PC-3 (cell line): ENCODE results near the gene TLR5. TPM values are rescaled to one million over a fixed set of nuclear protein-coding genes. Genes with fewer than 3 reads are reported as not detected.

Source experiments
- ATAC-seq: fragments of 200-7000 bp; cut with Tn5 transposase; 2 replicates; pipeline ENCODE4 v1.9.1; 2020; ENCODE audit warnings: mild to moderate bottlenecking, moderate library complexity
- BruUV-seq: library from RNA; stranded (reverse); fragments of 400-500 nt; replicated peaks from 2 replicates; lab custom pipeline; 2021; lab: Mats Ljungman, UMichigan
- CTCF ChIA-PET: fragments of 300-600 bp; sonication (Branson Sonifier 250); formaldehyde crosslinking; loops from one replicate; lab custom pipeline; 2022; ENCODE audit warnings: antibody characterized with exemption; lab: Charles Lee
- POLR2A ChIA-PET: fragments of 300-600 bp; sonication (Branson Sonifier 250); formaldehyde crosslinking; loops from one replicate; lab custom pipeline; 2022; ENCODE audit warnings: antibody characterized with exemption; ENCODE audit not compliant: unreplicated experiment; lab: Charles Lee
- DNase-seq: peaks from one replicate; pipeline ENCODE4 v3.0.0-alpha.2; 2015
- H2AFZ ChIP-seq: fragments of 300-600 bp; sonication (generic); 2 replicates; pipeline ENCODE4 v1.6.0; 2016; ENCODE audit warnings: antibody characterized with exemption, low read length
- H3F3A ChIP-seq: fragments of 300-600 bp; sonication (generic); one replicate; pipeline ENCODE4 v1.6.0; 2017; ENCODE audit warnings: antibody characterized with exemption, low read length, control low read depth, mild to moderate bottlenecking; ENCODE audit not compliant: unreplicated experiment
- H3K27ac ChIP-seq: fragments of 300-600 bp; sonication (generic); 2 replicates; pipeline ENCODE4 v1.5.1; 2016; ENCODE audit warnings: mild to moderate bottlenecking, low read length
- H3K27me3 ChIP-seq: fragments of 300-600 bp; sonication (generic); 2 replicates; pipeline ENCODE4 v1.6.1; 2016; ENCODE audit warnings: low read length, mixed read lengths
- H3K36me3 ChIP-seq: fragments of 300-600 bp; sonication (generic); 2 replicates; pipeline ENCODE4 v1.6.1; 2016; ENCODE audit warnings: low read depth, mixed run types, low read length, mixed read lengths
- H3K4me1 ChIP-seq: fragments of 300-600 bp; sonication (generic); 2 replicates; pipeline ENCODE4 v1.5.1; 2016; ENCODE audit warnings: low read length; ENCODE audit not compliant: insufficient read depth
- H3K4me2 ChIP-seq: fragments of 300-600 bp; sonication (generic); 2 replicates; pipeline ENCODE4 v1.6.0; 2016; ENCODE audit warnings: low read length
- H3K4me3 ChIP-seq: fragments of 300-600 bp; sonication (generic); 2 replicates; pipeline ENCODE4 v1.5.1; 2016; ENCODE audit warnings: mild to moderate bottlenecking, low read length, mixed read lengths
- H3K79me2 ChIP-seq: fragments of 300-600 bp; sonication (generic); 2 replicates; pipeline ENCODE4 v1.6.1; 2017; ENCODE audit warnings: low read length, mixed read lengths
- H3K9ac ChIP-seq: fragments of 300-600 bp; sonication (generic); 2 replicates; pipeline ENCODE4 v1.6.0; 2016; ENCODE audit warnings: mild to moderate bottlenecking, low read length
- H3K9me2 ChIP-seq: fragments of 300-600 bp; sonication (generic); replicated peaks from 2 replicates; pipeline ENCODE4 v1.6.1; 2016; ENCODE audit warnings: mixed run types, low read length, mixed read lengths
- H3K9me3 ChIP-seq: fragments of 300-600 bp; sonication (generic); 2 replicates; pipeline ENCODE4 v1.6.1; 2016; ENCODE audit warnings: low read length, mixed read lengths
- H4K20me1 ChIP-seq: fragments of 300-600 bp; sonication (generic); 2 replicates; pipeline ENCODE4 v1.6.1; 2016; ENCODE audit warnings: low read length, mixed read lengths
- EZH2 ChIP-seq: fragments of 300-600 bp; sonication (generic); IDR thresholded peaks from one replicate; pipeline ENCODE4 v1.6.1; 2017; ENCODE audit warnings: antibody characterized with exemption, mild to moderate bottlenecking, low read length; ENCODE audit not compliant: unreplicated experiment
- EZH2phosphoT487 ChIP-seq: fragments of 300-600 bp; sonication (generic); IDR thresholded peaks from 2 replicates; pipeline ENCODE4 v1.6.1; 2018; ENCODE audit warnings: mild to moderate bottlenecking, antibody characterized with exemption, low read length, borderline replicate concordance
- intact Hi-C: fragments of 100-400 bp; cut with micrococcal nuclease; formaldehyde crosslinking; loops from 2 replicates; pipeline ENCODE4 v1.9.0; 2023
- total RNA-seq: library from RNA; depleted of rRNA; stranded (reverse); fragments of >200 nt; gene quantifications from 2 replicates; pipeline ENCODE4 v1.2.3, GENCODE V29; 2014
- TF ChIP-seq, protein P1 (sequence below): fragments of 300-600 bp; sonication (generic); conservative IDR thresholded peaks from 2 replicates; pipeline ENCODE4 v1.5.1; 2017; ENCODE audit warnings: antibody characterized with exemption, low read depth, mild to moderate bottlenecking, low read length

Gene TLR5
- total RNA-seq, 1 experiment from 2014 or later, result 1.2 TPM

DNA sequence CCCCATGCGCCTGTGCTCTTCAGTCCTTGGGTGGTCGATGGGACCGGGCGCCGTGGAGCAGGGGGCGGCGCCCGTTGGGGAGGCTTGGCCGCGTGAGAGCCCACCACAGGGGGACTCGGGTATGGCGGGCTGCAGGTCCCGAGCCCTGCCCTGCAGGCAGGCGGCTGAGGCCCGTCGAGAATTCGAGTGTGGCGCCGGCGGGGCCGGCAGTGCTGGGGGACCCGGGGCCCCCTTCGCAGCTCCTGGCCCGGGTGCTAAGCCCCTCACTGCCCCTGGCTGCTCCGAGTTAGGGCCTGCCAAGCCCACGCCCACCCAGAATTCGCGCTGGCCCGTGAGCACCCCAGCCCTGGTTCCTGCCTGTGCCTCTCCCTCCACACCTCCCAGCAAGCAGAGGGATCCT is 26.1 kb downstream of the TLR5 start:
- no peak overlapping the region for H3K9ac ChIP-seq
- H3K79me2 ChIP-seq, result no peaks in the 10 kb centered on the region
- intact Hi-C loops, result no loop called here
- H3F3A ChIP-seq, result no peaks in the 10 kb centered on the region
- H3K36me3 ChIP-seq, result no peaks in the 10 kb centered on the region
- peaks cover 12% of the 10 kb centered on the region for H3K27me3 ChIP-seq
- H3K4me2 ChIP-seq, result no peak overlapping the region
- H4K20me1 ChIP-seq, result no peaks in the 10 kb centered on the region
- no peaks in the 10 kb centered on the region for H3K9me3 ChIP-seq
- H3K27ac ChIP-seq, result no peak overlapping the region
- TF ChIP-seq, protein P1, sequence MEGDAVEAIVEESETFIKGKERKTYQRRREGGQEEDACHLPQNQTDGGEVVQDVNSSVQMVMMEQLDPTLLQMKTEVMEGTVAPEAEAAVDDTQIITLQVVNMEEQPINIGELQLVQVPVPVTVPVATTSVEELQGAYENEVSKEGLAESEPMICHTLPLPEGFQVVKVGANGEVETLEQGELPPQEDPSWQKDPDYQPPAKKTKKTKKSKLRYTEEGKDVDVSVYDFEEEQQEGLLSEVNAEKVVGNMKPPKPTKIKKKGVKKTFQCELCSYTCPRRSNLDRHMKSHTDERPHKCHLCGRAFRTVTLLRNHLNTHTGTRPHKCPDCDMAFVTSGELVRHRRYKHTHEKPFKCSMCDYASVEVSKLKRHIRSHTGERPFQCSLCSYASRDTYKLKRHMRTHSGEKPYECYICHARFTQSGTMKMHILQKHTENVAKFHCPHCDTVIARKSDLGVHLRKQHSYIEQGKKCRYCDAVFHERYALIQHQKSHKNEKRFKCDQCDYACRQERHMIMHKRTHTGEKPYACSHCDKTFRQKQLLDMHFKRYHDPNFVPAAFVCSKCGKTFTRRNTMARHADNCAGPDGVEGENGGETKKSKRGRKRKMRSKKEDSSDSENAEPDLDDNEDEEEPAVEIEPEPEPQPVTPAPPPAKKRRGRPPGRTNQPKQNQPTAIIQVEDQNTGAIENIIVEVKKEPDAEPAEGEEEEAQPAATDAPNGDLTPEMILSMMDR, result no peak
- no peak for TF ChIP-seq EZH2
- TF ChIP-seq EZH2phosphoT487, result no peak
- H3K4me3 ChIP-seq, result no peak overlapping the region
- CTCF ChIA-PET, result no interaction called here
- POLR2A ChIA-PET, result no interaction called here
- DNase-seq (no peak), ATAC-seq (no peak)
- no peaks in the 10 kb centered on the region for H3K9me2 ChIP-seq
- no peak overlapping the region for H2AFZ ChIP-seq
- peaks cover 6% of the 10 kb centered on the region for H3K4me1 ChIP-seq
- no TSS peak for BruUV-seq

DNA sequence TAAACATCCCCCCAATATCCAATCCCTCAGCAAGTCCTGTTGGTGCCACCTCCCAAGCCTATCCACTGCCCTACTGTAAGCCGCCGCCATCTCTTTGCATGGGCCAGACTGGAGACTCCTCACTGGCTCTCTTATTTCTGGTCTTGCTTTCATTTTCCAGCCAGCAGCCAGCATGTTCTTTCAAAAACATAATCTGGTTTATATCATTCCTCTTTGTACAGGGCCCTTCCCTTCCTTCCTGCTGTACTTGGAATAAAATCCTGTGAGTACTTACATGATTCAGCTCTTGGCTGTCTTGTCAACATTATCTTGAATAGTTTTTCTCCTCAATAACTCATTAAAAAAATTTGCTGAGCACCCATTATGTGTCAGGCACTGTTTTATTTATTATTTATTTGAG is 28.2 kb downstream of the TLR5 start:
- no peak overlapping the region for H3K4me2 ChIP-seq
- no peak overlapping the region for H2AFZ ChIP-seq
- no peaks in the 10 kb centered on the region for H3K9me2 ChIP-seq
- no TSS peak for BruUV-seq
- ATAC-seq, result no peak
- no peak overlapping the region for H3K9ac ChIP-seq
- H3K27ac ChIP-seq, result no peak overlapping the region
- ChIA-PET POLR2A (no interaction called here), CTCF (no interaction called here)
- DNase-seq, result no peak
- H3K4me3 ChIP-seq, result no peak overlapping the region
- TF ChIP-seq, protein P1, result no peak
- TF ChIP-seq EZH2phosphoT487 (no peak), EZH2 (no peak)
- H3K9me3 ChIP-seq, result no peaks in the 10 kb centered on the region
- no peaks in the 10 kb centered on the region for H3K79me2 ChIP-seq
- peaks cover 6% of the 10 kb centered on the region for H3K4me1 ChIP-seq
- no peaks in the 10 kb centered on the region for H3K36me3 ChIP-seq
- intact Hi-C loops, result no loop called here
- no peaks in the 10 kb centered on the region for H4K20me1 ChIP-seq
- H3K27me3 ChIP-seq, result peaks cover 33% of the 10 kb centered on the region
- H3F3A ChIP-seq, result no peaks in the 10 kb centered on the region

DNA sequence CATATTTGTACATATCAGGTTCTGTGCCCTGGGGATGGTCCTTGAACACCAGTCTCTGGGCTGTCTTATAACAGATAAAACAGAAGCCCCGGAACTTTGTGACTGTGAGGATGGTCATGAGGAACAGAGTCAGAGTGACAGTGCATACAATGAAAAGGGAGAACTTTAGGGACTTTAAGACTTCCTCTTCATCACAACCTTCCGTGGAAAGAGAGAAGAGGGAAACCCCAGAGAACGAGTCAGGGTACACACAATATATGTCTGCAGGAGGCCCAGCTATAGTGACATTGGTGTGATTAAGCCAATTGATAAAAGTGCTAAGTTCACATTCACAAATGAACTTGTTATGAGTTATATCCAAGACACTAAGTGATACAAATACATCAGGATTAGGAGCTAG is 32.1 kb downstream of the TLR5 start:
- BruUV-seq, result no TSS peak
- ChIA-PET CTCF (no interaction called here), POLR2A (no interaction called here)
- Histone ChIP-seq H3K27me3 (peaks cover 36% of the 10 kb centered on the region), H4K20me1 (no peaks in the 10 kb centered on the region), H3K4me1 (no peaks in the 10 kb centered on the region), H3K27ac (no peak overlapping the region), H3K9me2 (no peaks in the 10 kb centered on the region), H3K4me3 (no peak overlapping the region), H3K79me2 (no peaks in the 10 kb centered on the region), H3K36me3 (no peaks in the 10 kb centered on the region), H3F3A (no peaks in the 10 kb centered on the region), H3K4me2 (no peak overlapping the region), H2AFZ (no peak overlapping the region), H3K9me3 (no peaks in the 10 kb centered on the region), H3K9ac (no peak overlapping the region)
- no peak for ATAC-seq
- DNase-seq, result no peak
- intact Hi-C loops, result no loop called here
- TF ChIP-seq EZH2, result no peak
- TF ChIP-seq, protein P1, result no peak
- TF ChIP-seq EZH2phosphoT487, result no peak
